Femur (tissue), 1 donor: ENCODE data around the gene EPS8L1.

Source experiments
- DNase-seq: peaks from one replicate; pipeline ENCODE4 v3.0.0-alpha.2; 2017

The EPS8L1 gene

DNA sequence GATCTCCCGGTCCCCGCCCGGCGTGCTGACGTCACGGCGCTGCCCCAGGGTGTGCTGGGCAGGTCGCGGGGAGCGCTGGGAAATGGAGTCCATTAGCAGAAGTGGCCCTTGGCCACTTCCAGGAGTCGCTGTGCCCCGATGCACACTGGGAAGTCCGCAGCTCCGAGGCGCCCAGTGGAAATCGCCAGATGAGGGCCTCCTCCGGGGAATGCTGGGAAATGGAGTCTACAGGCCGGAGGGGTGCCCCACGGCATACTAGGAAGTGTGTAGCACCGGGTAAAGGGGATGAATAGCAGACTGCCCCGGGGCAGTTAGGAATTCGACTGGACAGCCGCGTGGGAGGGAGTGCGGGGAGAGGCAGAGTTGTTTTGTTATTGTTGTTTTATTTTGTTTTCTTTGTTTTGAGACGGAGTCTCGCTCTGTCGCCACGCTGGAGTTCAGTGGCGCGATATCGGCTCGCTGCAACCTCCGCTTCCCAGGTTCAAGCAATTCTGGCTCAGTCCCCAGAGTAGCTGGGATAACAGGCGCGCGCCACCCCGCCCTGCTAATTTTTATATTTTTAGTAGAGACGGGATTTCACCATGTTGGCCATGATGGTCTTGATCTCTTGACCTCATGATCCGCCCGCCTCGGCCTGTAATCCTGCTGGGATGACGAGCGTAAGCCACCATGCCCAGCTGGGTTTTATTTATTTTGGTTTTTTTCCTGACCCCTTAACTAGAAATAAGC is 42.2 kb downstream of the EPS8L1 start:
- DNase-seq: peak; percentile 99

- DNase-seq: no peak
These were observed 42.8 kb downstream of the EPS8L1 start for GRCh38 chr19:55118401-55118991.

DNA sequence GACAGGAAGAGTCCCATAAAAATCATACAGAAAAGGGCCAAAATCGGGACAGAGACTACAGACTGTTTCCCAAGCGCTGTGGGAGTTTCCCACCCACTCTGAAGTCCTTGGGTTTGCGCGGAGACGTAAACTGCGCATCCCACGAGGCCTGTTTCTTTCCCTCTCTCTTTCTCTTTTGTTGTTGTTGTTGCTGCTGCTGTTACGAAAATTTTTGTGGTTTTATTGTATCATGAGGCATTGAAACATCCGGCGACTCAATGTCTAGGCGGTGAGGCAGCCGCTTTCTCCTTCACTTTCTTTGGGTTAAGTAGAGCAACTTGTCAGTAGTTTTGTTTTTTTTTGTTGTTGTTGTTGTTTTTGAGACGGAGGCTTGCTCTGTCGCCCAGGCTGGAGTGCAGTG is 43.4 kb downstream of the EPS8L1 start:
- DNase-seq: no peak

DNA sequence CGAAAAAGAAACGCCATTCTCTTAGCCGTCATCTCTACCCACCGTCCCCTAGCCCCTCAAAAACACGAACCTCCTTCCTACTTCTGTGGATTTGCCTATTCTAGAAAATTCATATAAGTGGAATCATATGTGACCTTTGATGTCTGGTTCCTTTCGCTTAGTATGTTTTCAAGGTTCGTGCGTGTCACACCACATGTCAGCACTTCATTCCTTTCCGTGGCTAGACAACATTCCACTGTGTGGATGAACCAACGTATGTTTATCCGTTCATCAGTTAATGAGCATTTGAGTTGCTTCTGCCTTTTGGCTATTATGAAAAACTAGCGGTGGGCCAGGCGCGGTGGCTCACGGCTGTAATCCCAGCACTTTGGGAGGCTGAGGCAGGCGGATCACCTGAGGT is 55.8 kb downstream of the EPS8L1 start:
- no peak for DNase-seq

- DNase-seq: no peak
These were observed 56.9 kb downstream of the EPS8L1 start for GRCh38 chr19:55132453-55133129.

DNA sequence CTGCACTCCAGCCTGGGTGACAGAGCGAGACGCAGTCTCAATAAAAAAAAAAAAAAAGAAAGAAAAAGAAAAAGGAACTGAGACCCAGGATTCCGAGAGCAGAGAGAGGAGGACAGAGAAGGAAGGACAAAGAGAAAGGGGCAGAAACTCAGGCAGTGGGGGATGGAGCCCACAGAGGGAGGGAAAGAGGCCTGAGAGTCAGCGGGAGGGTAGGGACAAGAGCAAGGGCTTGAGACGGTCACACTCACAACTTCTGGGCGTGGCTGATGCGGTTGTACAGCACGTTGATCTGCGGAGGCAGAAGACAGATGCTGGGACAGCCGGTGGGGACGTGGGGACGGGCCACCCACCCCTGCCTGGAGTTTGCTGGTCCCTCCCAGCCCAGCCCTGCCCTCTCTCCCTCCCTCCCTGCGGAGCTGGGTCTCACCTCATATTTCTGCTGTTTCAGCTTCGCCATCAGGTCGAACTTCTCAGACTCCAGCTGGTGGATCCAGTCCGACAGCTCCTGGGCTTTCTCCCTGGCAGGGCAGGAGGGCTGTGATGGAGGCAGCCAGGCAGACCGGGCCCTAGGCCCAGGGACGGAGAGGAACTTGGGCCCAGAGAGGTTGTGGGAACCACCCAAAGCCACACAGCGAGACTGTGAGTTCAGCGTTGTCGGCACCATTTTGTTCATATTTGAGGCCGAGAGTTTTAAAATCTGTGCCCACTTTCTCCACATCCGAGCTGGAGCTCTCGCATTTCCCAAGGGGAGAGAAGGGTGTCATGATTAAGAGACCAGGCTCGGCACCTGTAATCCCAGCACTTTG is 58.2 kb downstream of the EPS8L1 start:
- DNase-seq: no peak

GRCh38 chr19:55134736-55135135 is 59.1 kb downstream of the EPS8L1 start:
- no peak for DNase-seq

DNA sequence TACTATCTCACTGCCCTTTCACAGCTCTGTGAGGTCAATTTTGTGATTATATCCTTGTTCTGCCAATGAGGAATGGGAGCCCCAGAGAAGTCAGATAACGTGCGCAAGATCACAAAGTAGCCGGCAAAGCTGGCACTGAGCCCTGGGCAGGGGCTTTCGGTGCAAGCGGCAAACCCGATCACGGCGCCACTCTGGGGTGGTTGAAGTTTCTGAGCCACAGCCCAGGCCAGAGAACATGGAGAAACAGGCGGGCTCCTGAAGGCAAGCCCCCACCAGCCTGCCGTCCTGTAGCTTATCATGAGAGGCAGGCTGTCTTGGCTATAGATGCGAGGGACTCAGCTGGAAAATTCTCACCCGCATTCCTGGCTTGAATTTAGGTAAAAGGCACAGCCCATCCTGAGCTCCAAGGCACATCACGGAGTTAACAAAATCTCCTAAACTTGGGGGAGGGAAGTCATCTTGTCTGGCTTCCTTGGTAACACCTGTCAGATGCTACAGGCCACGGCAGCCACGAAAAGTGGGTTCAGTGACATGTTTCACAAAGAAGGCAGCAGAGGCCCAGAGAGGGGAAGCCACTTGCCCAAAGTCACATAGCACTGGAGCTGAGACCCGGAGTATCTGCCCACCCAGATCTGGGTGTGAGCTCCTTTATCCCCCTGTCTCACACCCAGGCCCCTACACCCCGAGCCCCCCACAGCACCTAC is 60.9 kb downstream of the EPS8L1 start:
- DNase-seq: no peak
